WTC11 (cell line): ENCODE data around the gene LPP. TPM values are rescaled to one million over a fixed set of nuclear protein-coding genes. Genes with fewer than 3 reads are reported as not detected.

Experiments
- ATAC-seq: fragments of 200-7000 bp; cut with Tn5 transposase; 2 replicates; pipeline ENCODE4 v1.10.0; 2021; ENCODE audit warnings: mild to moderate bottlenecking, moderate library complexity
- CTCF ChIA-PET: fragments of 300-600 bp; sonication (Branson Sonifier 250); formaldehyde crosslinking; loops from one replicate; lab custom pipeline; 2021; ENCODE audit warnings: antibody characterized with exemption; lab: Charles Lee
- POLR2A ChIA-PET: fragments of 350-600 bp; sonication (Branson Sonifier 250); formaldehyde crosslinking; loops from one replicate; lab custom pipeline; 2021; ENCODE audit warnings: antibody characterized with exemption; lab: Charles Lee
- DNase-seq: peaks from one replicate; pipeline ENCODE4 v3.0.0; 2021; ENCODE audit warnings: low spot score
- H3K27ac Mint-ChIP-seq: 2 replicates; pipeline ENCODE4 v1.8.0; 2021; ENCODE audit warnings: mixed read lengths
- H3K27me3 Mint-ChIP-seq: 2 replicates; pipeline ENCODE4 v1.8.0; 2021; ENCODE audit warnings: low read depth, mild to moderate bottlenecking, moderate library complexity, mixed read lengths
- H3K36me3 Mint-ChIP-seq: 2 replicates; pipeline ENCODE4 v1.8.0; 2021; ENCODE audit warnings: mixed read lengths
- H3K4me1 Mint-ChIP-seq: 2 replicates; pipeline ENCODE4 v1.8.0; 2022; ENCODE audit warnings: mixed read lengths
- H3K4me3 Mint-ChIP-seq: 2 replicates; pipeline ENCODE4 v1.8.0; 2021; ENCODE audit warnings: mild to moderate bottlenecking, moderate library complexity, mixed read lengths
- H3K9me3 Mint-ChIP-seq: 2 replicates; pipeline ENCODE4 v1.8.0; 2021; ENCODE audit warnings: mixed read lengths
- ATF1 ChIP-seq: sonication (generic); formaldehyde crosslinking; IDR thresholded peaks from 2 replicates; pipeline ENCODE4 v1.8.1; 2023; ENCODE audit warnings: mild to moderate bottlenecking, moderate library complexity, missing genetic modification reagents
- ATF3 ChIP-seq: sonication (generic); formaldehyde crosslinking; conservative IDR thresholded peaks from 2 replicates; pipeline ENCODE4 v1.8.1; 2022; ENCODE audit warnings: mild to moderate bottlenecking, missing genetic modification reagents
- ELF4 ChIP-seq: sonication (generic); formaldehyde crosslinking; IDR thresholded peaks from 2 replicates; pipeline ENCODE4 v1.8.1; 2022; ENCODE audit warnings: low read depth, mild to moderate bottlenecking, moderate library complexity, missing genetic modification reagents
- ESRRA ChIP-seq: sonication (generic); formaldehyde crosslinking; IDR thresholded peaks from 2 replicates; pipeline ENCODE4 v1.8.1; 2022; ENCODE audit warnings: mild to moderate bottlenecking, missing genetic modification reagents, borderline replicate concordance
- ETV6 ChIP-seq: sonication (generic); formaldehyde crosslinking; IDR thresholded peaks from 2 replicates; pipeline ENCODE4 v1.8.1; 2022; ENCODE audit warnings: mild to moderate bottlenecking, missing genetic modification reagents
- FOXK1 ChIP-seq: sonication (generic); formaldehyde crosslinking; IDR thresholded peaks from 2 replicates; pipeline ENCODE4 v1.8.0; 2022; ENCODE audit warnings: mild to moderate bottlenecking, moderate library complexity, missing genetic modification reagents
- FOXP1 ChIP-seq: sonication (generic); formaldehyde crosslinking; IDR thresholded peaks from 2 replicates; pipeline ENCODE4 v1.8.0; 2022; ENCODE audit warnings: missing genetic modification reagents, mild to moderate bottlenecking, moderate library complexity, borderline replicate concordance
- KAT7 ChIP-seq: sonication (generic); formaldehyde crosslinking; IDR thresholded peaks from 2 replicates; pipeline ENCODE4 v1.8.1; 2023; ENCODE audit warnings: missing genetic modification reagents, mild to moderate bottlenecking, borderline replicate concordance
- NR2C2 ChIP-seq: sonication (generic); formaldehyde crosslinking; IDR thresholded peaks from 2 replicates; pipeline ENCODE4 v1.8.0; 2022; ENCODE audit warnings: mild to moderate bottlenecking, missing genetic modification reagents
- SOX15 ChIP-seq: fragments of 250-450 bp; sonication (Bioruptor Pico); IDR thresholded peaks from 2 replicates; pipeline ENCODE4 v1.9.0; 2021; ENCODE audit warnings: mild to moderate bottlenecking
- ZNF138 ChIP-seq: sonication (generic); formaldehyde crosslinking; conservative IDR thresholded peaks from 2 replicates; pipeline ENCODE4 v1.8.1; 2022; ENCODE audit warnings: mild to moderate bottlenecking, moderate library complexity, missing genetic modification reagents
- ZNF317 ChIP-seq: sonication (generic); formaldehyde crosslinking; IDR thresholded peaks from 2 replicates; pipeline ENCODE4 v1.8.1; 2023; ENCODE audit warnings: low read depth, mild to moderate bottlenecking, moderate library complexity, missing genetic modification reagents, borderline replicate concordance
- ZNF396 ChIP-seq: fragments of 250-450 bp; sonication (Bioruptor Pico); IDR thresholded peaks from 2 replicates; pipeline ENCODE4 v1.8.0; 2021; ENCODE audit warnings: mild to moderate bottlenecking, moderate library complexity, borderline replicate concordance
- ZNF532 ChIP-seq: fragments of 250-450 bp; sonication (Bioruptor Pico); IDR thresholded peaks from 2 replicates; pipeline ENCODE4 v1.9.0; 2021; ENCODE audit warnings: mild to moderate bottlenecking, borderline replicate concordance
- ZSCAN18 ChIP-seq: fragments of 250-450 bp; sonication (Bioruptor Pico); IDR thresholded peaks from 2 replicates; pipeline ENCODE4 v2.1.2; 2022; ENCODE audit warnings: mild to moderate bottlenecking, moderate library complexity
- total RNA-seq: library from RNA; stranded (reverse); gene quantifications from 3 replicates; pipeline ENCODE4 v1.2.3, GENCODE V29; 2021
- TF ChIP-seq, protein P1 (sequence below): sonication (generic); formaldehyde crosslinking; IDR thresholded peaks from 2 replicates; pipeline ENCODE4 v1.8.0; 2023; ENCODE audit warnings: mild to moderate bottlenecking, missing genetic modification reagents
- TF ChIP-seq, protein P2 (sequence below): sonication (generic); formaldehyde crosslinking; IDR thresholded peaks from 2 replicates; pipeline ENCODE4 v1.8.0; 2023; ENCODE audit warnings: missing genetic modification reagents, mild to moderate bottlenecking, borderline replicate concordance
- TF ChIP-seq, protein P3 (sequence below): sonication (generic); formaldehyde crosslinking; IDR thresholded peaks from 2 replicates; pipeline ENCODE4 v1.8.1; 2022; ENCODE audit warnings: low read depth, mild to moderate bottlenecking, moderate library complexity, missing genetic modification reagents, borderline replicate concordance
- TF ChIP-seq, protein P4 (sequence below): fragments of 250-450 bp; sonication (Bioruptor Pico); IDR thresholded peaks from 2 replicates; pipeline ENCODE4 v1.9.0; 2021; ENCODE audit warnings: mild to moderate bottlenecking

LPP gene
- total RNA-seq, 1 experiment from 2014 or later: 49.6 TPM

DNA sequence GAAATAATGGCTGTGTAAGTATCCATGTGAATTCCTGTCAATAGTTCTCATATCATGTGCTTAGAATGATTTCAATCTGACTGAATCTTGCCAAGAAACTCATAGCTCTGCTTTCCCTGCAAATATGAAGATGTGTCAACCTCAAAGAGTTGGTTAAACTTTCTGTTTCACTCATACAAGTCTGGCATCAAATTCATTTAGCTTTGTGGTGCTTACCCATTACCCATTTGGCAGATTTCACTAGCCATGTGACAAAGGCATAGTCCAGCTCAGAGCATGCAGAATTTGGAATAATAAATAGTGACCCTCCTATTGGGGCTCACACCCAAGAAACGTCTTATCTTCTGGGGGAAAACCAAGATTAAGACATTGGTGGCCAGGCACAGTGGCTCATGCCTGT is 761.2 kb downstream of the LPP start:
- H3K4me3 Mint-ChIP-seq: no peak overlapping the region
- ATAC-seq (no peak), DNase-seq (no peak)
- peaks cover 3% of the 10 kb centered on the region; the same call in 1 of the 2 replicates for H3K36me3 Mint-ChIP-seq
- POLR2A ChIA-PET: no interaction called here
- peaks cover 8% of the 10 kb centered on the region for H3K9me3 Mint-ChIP-seq
- TF ChIP-seq SOX15 (CRISPR knock-in tag): no peak
- TF ChIP-seq, protein P1, sequence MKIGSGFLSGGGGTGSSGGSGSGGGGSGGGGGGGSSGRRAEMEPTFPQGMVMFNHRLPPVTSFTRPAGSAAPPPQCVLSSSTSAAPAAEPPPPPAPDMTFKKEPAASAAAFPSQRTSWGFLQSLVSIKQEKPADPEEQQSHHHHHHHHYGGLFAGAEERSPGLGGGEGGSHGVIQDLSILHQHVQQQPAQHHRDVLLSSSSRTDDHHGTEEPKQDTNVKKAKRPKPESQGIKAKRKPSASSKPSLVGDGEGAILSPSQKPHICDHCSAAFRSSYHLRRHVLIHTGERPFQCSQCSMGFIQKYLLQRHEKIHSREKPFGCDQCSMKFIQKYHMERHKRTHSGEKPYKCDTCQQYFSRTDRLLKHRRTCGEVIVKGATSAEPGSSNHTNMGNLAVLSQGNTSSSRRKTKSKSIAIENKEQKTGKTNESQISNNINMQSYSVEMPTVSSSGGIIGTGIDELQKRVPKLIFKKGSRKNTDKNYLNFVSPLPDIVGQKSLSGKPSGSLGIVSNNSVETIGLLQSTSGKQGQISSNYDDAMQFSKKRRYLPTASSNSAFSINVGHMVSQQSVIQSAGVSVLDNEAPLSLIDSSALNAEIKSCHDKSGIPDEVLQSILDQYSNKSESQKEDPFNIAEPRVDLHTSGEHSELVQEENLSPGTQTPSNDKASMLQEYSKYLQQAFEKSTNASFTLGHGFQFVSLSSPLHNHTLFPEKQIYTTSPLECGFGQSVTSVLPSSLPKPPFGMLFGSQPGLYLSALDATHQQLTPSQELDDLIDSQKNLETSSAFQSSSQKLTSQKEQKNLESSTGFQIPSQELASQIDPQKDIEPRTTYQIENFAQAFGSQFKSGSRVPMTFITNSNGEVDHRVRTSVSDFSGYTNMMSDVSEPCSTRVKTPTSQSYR (CRISPR knock-in tag): no peak
- no peak for TF ChIP-seq ETV6 (CRISPR knock-in tag)
- no peak for TF ChIP-seq ATF3 (CRISPR knock-in tag)
- TF ChIP-seq FOXK1 (CRISPR knock-in tag): no peak
- no peak for TF ChIP-seq FOXP1
- no peak for TF ChIP-seq ZNF317
- no peak for TF ChIP-seq ATF1 (CRISPR knock-in tag)
- no peak for TF ChIP-seq KAT7 (CRISPR knock-in tag)
- no peak for TF ChIP-seq ELF4
- TF ChIP-seq NR2C2 (CRISPR knock-in tag): no peak
- TF ChIP-seq, protein P2, sequence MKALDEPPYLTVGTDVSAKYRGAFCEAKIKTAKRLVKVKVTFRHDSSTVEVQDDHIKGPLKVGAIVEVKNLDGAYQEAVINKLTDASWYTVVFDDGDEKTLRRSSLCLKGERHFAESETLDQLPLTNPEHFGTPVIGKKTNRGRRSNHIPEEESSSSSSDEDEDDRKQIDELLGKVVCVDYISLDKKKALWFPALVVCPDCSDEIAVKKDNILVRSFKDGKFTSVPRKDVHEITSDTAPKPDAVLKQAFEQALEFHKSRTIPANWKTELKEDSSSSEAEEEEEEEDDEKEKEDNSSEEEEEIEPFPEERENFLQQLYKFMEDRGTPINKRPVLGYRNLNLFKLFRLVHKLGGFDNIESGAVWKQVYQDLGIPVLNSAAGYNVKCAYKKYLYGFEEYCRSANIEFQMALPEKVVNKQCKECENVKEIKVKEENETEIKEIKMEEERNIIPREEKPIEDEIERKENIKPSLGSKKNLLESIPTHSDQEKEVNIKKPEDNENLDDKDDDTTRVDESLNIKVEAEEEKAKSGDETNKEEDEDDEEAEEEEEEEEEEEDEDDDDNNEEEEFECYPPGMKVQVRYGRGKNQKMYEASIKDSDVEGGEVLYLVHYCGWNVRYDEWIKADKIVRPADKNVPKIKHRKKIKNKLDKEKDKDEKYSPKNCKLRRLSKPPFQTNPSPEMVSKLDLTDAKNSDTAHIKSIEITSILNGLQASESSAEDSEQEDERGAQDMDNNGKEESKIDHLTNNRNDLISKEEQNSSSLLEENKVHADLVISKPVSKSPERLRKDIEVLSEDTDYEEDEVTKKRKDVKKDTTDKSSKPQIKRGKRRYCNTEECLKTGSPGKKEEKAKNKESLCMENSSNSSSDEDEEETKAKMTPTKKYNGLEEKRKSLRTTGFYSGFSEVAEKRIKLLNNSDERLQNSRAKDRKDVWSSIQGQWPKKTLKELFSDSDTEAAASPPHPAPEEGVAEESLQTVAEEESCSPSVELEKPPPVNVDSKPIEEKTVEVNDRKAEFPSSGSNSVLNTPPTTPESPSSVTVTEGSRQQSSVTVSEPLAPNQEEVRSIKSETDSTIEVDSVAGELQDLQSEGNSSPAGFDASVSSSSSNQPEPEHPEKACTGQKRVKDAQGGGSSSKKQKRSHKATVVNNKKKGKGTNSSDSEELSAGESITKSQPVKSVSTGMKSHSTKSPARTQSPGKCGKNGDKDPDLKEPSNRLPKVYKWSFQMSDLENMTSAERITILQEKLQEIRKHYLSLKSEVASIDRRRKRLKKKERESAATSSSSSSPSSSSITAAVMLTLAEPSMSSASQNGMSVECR: no peak
- TF ChIP-seq ZNF396 (CRISPR knock-in tag): no peak
- TF ChIP-seq ZNF532: no peak
- no peak for TF ChIP-seq ZSCAN18
- TF ChIP-seq, protein P3, sequence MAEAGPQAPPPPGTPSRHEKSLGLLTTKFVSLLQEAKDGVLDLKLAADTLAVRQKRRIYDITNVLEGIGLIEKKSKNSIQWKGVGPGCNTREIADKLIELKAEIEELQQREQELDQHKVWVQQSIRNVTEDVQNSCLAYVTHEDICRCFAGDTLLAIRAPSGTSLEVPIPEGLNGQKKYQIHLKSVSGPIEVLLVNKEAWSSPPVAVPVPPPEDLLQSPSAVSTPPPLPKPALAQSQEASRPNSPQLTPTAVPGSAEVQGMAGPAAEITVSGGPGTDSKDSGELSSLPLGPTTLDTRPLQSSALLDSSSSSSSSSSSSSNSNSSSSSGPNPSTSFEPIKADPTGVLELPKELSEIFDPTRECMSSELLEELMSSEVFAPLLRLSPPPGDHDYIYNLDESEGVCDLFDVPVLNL (CRISPR knock-in tag): no peak
- TF ChIP-seq ESRRA (CRISPR knock-in tag): no peak
- TF ChIP-seq, protein P4, sequence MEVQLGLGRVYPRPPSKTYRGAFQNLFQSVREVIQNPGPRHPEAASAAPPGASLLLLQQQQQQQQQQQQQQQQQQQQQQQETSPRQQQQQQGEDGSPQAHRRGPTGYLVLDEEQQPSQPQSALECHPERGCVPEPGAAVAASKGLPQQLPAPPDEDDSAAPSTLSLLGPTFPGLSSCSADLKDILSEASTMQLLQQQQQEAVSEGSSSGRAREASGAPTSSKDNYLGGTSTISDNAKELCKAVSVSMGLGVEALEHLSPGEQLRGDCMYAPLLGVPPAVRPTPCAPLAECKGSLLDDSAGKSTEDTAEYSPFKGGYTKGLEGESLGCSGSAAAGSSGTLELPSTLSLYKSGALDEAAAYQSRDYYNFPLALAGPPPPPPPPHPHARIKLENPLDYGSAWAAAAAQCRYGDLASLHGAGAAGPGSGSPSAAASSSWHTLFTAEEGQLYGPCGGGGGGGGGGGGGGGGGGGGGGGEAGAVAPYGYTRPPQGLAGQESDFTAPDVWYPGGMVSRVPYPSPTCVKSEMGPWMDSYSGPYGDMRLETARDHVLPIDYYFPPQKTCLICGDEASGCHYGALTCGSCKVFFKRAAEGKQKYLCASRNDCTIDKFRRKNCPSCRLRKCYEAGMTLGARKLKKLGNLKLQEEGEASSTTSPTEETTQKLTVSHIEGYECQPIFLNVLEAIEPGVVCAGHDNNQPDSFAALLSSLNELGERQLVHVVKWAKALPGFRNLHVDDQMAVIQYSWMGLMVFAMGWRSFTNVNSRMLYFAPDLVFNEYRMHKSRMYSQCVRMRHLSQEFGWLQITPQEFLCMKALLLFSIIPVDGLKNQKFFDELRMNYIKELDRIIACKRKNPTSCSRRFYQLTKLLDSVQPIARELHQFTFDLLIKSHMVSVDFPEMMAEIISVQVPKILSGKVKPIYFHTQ (CRISPR knock-in tag): no peak
- no peak for TF ChIP-seq ZNF138
- TF ChIP-seq, all 79 proteins: peak for 0
- no peak overlapping the region for H3K27ac Mint-ChIP-seq
- H3K27me3 Mint-ChIP-seq: no peaks in the 10 kb centered on the region
- H3K4me1 Mint-ChIP-seq: peaks cover 16% of the 10 kb centered on the region
- CTCF ChIA-PET: no interaction called here
